WTC11 (cell line): ENCODE data around the gene ZSCAN2. TPM values are rescaled to one million over a fixed set of nuclear protein-coding genes. Genes with fewer than 3 reads are reported as not detected.

ENCODE experiments used
- ATAC-seq: fragments of 200-7000 bp; cut with Tn5 transposase; 2 replicates; pipeline ENCODE4 v1.10.0; 2021; ENCODE audit warnings: mild to moderate bottlenecking, moderate library complexity
- CTCF ChIA-PET: fragments of 300-600 bp; sonication (Branson Sonifier 250); formaldehyde crosslinking; loops from one replicate; lab custom pipeline; 2021; ENCODE audit warnings: antibody characterized with exemption; lab: Charles Lee
- POLR2A ChIA-PET: fragments of 350-600 bp; sonication (Branson Sonifier 250); formaldehyde crosslinking; loops from one replicate; lab custom pipeline; 2021; ENCODE audit warnings: antibody characterized with exemption; lab: Charles Lee
- DNase-seq: peaks from one replicate; pipeline ENCODE4 v3.0.0; 2021; ENCODE audit warnings: low spot score
- H3K27ac Mint-ChIP-seq: 2 replicates; pipeline ENCODE4 v1.8.0; 2021; ENCODE audit warnings: mixed read lengths
- H3K27me3 Mint-ChIP-seq: 2 replicates; pipeline ENCODE4 v1.8.0; 2021; ENCODE audit warnings: low read depth, mild to moderate bottlenecking, moderate library complexity, mixed read lengths
- H3K36me3 Mint-ChIP-seq: 2 replicates; pipeline ENCODE4 v1.8.0; 2021; ENCODE audit warnings: mixed read lengths
- H3K4me1 Mint-ChIP-seq: 2 replicates; pipeline ENCODE4 v1.8.0; 2022; ENCODE audit warnings: mixed read lengths
- H3K4me3 Mint-ChIP-seq: 2 replicates; pipeline ENCODE4 v1.8.0; 2021; ENCODE audit warnings: mild to moderate bottlenecking, moderate library complexity, mixed read lengths
- H3K9me3 Mint-ChIP-seq: 2 replicates; pipeline ENCODE4 v1.8.0; 2021; ENCODE audit warnings: mixed read lengths
- ATF1 ChIP-seq: sonication (generic); formaldehyde crosslinking; IDR thresholded peaks from 2 replicates; pipeline ENCODE4 v1.8.1; 2023; ENCODE audit warnings: mild to moderate bottlenecking, moderate library complexity, missing genetic modification reagents
- ELF4 ChIP-seq: sonication (generic); formaldehyde crosslinking; IDR thresholded peaks from 2 replicates; pipeline ENCODE4 v1.8.1; 2022; ENCODE audit warnings: low read depth, mild to moderate bottlenecking, moderate library complexity, missing genetic modification reagents
- ESRRA ChIP-seq: sonication (generic); formaldehyde crosslinking; IDR thresholded peaks from 2 replicates; pipeline ENCODE4 v1.8.1; 2022; ENCODE audit warnings: mild to moderate bottlenecking, missing genetic modification reagents, borderline replicate concordance
- ETV6 ChIP-seq: sonication (generic); formaldehyde crosslinking; IDR thresholded peaks from 2 replicates; pipeline ENCODE4 v1.8.1; 2022; ENCODE audit warnings: mild to moderate bottlenecking, missing genetic modification reagents
- GABPB1 ChIP-seq: sonication (generic); formaldehyde crosslinking; IDR thresholded peaks from 2 replicates; pipeline ENCODE4 v1.8.1; 2023; ENCODE audit warnings: mild to moderate bottlenecking, missing genetic modification reagents
- HMGA2 ChIP-seq: fragments of 250-450 bp; sonication (Bioruptor Pico); IDR thresholded peaks from 2 replicates; pipeline ENCODE4 v1.4.0; 2021; ENCODE audit warnings: mild to moderate bottlenecking, moderate library complexity
- MYBL2 ChIP-seq: sonication (generic); formaldehyde crosslinking; IDR thresholded peaks from 2 replicates; pipeline ENCODE4 v1.8.1; 2023; ENCODE audit warnings: mild to moderate bottlenecking, moderate library complexity, missing genetic modification reagents
- RELA ChIP-seq: sonication (generic); formaldehyde crosslinking; IDR thresholded peaks from 2 replicates; pipeline ENCODE4 v1.8.1; 2022; ENCODE audit warnings: missing genetic modification reagents, mild to moderate bottlenecking, borderline replicate concordance
- SMAD3 ChIP-seq: sonication (generic); formaldehyde crosslinking; IDR thresholded peaks from 2 replicates; pipeline ENCODE4 v1.8.0; 2022; ENCODE audit warnings: missing genetic modification reagents, mild to moderate bottlenecking, borderline replicate concordance
- SP1 ChIP-seq: sonication (generic); formaldehyde crosslinking; conservative IDR thresholded peaks from 2 replicates; pipeline ENCODE4 v1.8.1; 2022; ENCODE audit warnings: missing genetic modification reagents
- TCF7 ChIP-seq: sonication (generic); formaldehyde crosslinking; IDR thresholded peaks from 2 replicates; pipeline ENCODE4 v1.8.0; 2022; ENCODE audit warnings: mild to moderate bottlenecking, low read depth, missing genetic modification reagents, moderate library complexity
- ZNF423 ChIP-seq: fragments of 250-450 bp; sonication (Bioruptor Pico); IDR thresholded peaks from 2 replicates; pipeline ENCODE4 v2.1.2; 2022; ENCODE audit warnings: mild to moderate bottlenecking, moderate library complexity
- total RNA-seq: library from RNA; stranded (reverse); gene quantifications from 3 replicates; pipeline ENCODE4 v1.2.3, GENCODE V29; 2021
- TF ChIP-seq, protein P1 (sequence below): sonication (generic); formaldehyde crosslinking; IDR thresholded peaks from 2 replicates; pipeline ENCODE4 v1.8.0; 2022; ENCODE audit warnings: missing genetic modification reagents
- TF ChIP-seq, protein P2 (sequence below): sonication (generic); formaldehyde crosslinking; IDR thresholded peaks from 2 replicates; pipeline ENCODE4 v1.8.1; 2022; ENCODE audit warnings: mild to moderate bottlenecking, moderate library complexity, missing genetic modification reagents
- TF ChIP-seq, protein P3 (sequence below): fragments of 250-450 bp; sonication (Bioruptor Pico); conservative IDR thresholded peaks from 2 replicates; pipeline ENCODE4 v1.9.0; 2021; ENCODE audit warnings: mild to moderate bottlenecking
- TF ChIP-seq, protein P4 (sequence below): sonication (generic); formaldehyde crosslinking; IDR thresholded peaks from 2 replicates; pipeline ENCODE4 v1.8.1; 2023; ENCODE audit warnings: mild to moderate bottlenecking, moderate library complexity, missing genetic modification reagents
- TF ChIP-seq, protein P5 (sequence below): sonication (generic); formaldehyde crosslinking; IDR thresholded peaks from 2 replicates; pipeline ENCODE4 v1.8.1; 2023; ENCODE audit warnings: mild to moderate bottlenecking, missing genetic modification reagents
- TF ChIP-seq, protein P6 (sequence below): fragments of 250-450 bp; sonication (Bioruptor Pico); IDR thresholded peaks from 2 replicates; pipeline ENCODE4 v1.9.0; 2021; ENCODE audit warnings: mild to moderate bottlenecking, borderline replicate concordance

The ZSCAN2 gene
- total RNA-seq, 1 experiment from 2014 or later, result 51.9 TPM

DNA sequence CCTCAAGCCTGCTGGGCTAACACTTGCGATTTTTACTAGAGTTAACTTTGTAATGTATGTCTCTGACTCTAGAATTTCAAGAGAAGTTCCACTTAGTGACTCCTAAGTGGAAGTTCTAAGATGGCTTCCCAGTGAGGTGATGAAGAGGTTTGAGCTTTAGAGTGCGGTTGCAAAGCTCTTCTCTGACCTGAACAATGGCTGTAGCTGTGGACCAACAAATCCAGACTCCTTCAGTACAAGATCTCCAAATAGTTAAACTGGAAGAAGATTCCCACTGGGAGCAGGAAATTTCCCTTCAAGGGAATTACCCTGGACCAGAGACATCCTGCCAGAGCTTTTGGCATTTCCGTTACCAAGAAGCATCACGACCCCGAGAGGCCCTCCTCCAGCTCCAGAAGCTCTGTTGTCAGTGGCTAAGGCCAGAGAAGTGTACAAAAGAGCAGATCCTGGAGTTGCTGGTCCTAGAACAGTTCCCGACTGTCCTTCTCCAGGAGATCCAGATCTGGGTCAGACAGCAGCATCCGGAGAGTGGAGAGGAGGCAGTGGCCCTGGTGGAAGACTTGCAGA lies 31.0 kb downstream of the ZSCAN2 start (continued):
- TF ChIP-seq, protein P1, sequence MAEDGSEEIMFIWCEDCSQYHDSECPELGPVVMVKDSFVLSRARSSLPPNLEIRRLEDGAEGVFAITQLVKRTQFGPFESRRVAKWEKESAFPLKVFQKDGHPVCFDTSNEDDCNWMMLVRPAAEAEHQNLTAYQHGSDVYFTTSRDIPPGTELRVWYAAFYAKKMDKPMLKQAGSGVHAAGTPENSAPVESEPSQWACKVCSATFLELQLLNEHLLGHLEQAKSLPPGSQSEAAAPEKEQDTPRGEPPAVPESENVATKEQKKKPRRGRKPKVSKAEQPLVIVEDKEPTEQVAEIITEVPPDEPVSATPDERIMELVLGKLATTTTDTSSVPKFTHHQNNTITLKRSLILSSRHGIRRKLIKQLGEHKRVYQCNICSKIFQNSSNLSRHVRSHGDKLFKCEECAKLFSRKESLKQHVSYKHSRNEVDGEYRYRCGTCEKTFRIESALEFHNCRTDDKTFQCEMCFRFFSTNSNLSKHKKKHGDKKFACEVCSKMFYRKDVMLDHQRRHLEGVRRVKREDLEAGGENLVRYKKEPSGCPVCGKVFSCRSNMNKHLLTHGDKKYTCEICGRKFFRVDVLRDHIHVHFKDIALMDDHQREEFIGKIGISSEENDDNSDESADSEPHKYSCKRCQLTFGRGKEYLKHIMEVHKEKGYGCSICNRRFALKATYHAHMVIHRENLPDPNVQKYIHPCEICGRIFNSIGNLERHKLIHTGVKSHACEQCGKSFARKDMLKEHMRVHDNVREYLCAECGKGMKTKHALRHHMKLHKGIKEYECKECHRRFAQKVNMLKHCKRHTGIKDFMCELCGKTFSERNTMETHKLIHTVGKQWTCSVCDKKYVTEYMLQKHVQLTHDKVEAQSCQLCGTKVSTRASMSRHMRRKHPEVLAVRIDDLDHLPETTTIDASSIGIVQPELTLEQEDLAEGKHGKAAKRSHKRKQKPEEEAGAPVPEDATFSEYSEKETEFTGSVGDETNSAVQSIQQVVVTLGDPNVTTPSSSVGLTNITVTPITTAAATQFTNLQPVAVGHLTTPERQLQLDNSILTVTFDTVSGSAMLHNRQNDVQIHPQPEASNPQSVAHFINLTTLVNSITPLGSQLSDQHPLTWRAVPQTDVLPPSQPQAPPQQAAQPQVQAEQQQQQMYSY, result no peak
- TF ChIP-seq ELF4 (CRISPR knock-in tag), result no peak

DNA sequence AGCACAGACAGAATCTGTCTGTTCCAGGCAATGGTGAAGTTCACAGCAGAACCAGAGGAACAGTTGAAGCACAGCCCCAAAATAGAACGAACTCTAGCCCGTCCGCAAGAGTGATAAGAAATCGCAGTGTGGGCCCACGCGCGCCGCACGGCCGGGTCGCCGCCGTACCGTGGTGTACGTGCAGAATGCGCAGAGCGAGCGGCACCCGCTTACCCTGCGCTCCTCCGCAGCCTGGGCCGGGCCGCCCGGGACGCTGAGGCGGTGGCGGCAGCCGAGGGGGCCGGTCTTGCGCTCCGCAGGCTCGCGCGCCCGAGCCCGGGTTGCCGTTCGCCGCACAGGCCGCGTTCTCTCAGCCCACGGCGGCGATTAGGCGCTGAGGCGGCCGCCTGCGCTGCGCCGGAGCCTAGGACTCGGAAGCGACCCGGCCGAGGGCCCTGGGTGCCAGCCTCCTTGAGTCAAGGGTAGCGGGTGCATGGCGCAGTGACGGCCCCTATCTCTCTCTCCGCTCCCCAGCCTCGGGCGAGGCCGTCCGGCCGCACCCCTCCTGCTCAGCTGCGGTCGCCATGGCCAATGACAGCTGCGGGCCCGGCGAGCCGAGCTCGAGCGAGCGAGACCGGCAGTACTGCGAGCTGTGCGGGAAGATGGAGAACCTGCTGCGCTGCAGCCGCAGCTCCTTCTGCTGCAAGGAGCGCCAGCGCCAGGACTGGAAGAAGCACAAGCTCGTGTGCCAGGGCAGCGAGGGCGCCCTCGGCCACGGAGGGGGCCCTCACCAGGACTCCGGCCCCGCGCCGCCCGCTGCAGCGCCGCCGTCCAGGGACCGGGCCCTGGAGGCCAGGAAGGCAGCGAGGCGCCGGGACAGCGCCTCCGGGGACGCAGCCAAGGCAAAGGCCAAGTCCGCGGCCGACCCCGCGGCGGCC lies 32.8 kb downstream of the ZSCAN2 start:
- ChIA-PET CTCF (interaction anchor here (0.5 to 11.7 kb wide), 8 partner anchors 20 to 320 kb away, joined by 3 to 139 read pairs (median 6); partner anchors contain the start of genes WDR73 and ZSCAN2), POLR2A (interaction anchor here (0.6 to 1.4 kb wide), 3 partner anchors 32 to 46 kb away, joined by 3 to 4 read pairs (median 3); no protein-coding TSS in a partner anchor)
- peaks cover 16% of the 10 kb centered on the region for H3K27me3 Mint-ChIP-seq
- TF ChIP-seq, protein P2, sequence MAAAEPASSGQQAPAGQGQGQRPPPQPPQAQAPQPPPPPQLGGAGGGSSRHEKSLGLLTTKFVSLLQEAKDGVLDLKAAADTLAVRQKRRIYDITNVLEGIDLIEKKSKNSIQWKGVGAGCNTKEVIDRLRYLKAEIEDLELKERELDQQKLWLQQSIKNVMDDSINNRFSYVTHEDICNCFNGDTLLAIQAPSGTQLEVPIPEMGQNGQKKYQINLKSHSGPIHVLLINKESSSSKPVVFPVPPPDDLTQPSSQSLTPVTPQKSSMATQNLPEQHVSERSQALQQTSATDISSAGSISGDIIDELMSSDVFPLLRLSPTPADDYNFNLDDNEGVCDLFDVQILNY (CRISPR knock-in tag), result no peak
- TF ChIP-seq ETV6, result peak; percentile 31; the same call in 1 of the 2 replicates
- TF ChIP-seq MYBL2, result no peak
- TF ChIP-seq, protein P3, sequence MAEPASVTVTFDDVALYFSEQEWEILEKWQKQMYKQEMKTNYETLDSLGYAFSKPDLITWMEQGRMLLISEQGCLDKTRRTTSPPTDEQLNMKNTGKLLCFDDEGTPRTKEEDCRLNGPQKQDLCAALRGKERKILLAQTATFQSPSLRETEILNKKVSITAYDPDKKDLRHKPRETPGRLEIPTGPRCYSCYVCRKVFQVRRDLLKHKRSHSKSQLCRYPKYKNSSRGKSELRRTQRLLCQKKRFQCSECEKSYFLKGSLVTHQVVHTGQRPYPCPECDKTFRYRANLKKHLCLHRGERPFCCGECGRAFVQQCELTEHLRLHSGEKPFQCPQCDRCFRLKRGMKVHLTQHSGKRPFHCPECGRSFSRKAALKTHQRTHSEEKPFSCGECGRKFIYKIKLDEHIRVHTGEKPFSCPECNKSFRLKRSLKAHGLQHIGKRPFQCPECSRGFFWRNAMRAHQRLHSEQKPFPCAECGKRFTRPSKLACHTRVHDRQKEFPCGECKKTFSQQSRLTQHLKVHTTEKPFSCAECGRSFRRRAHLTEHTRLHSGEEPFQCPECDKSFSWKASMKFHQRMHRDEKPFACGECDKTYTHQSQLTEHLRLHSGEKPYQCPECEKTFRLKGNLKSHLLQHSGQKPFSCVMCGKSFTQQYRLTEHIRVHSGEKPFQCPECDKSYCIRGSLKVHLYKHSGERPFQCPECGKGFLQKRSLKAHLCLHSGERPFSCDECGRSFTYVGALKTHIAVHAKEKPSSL (CRISPR knock-in tag), result no peak
- TF ChIP-seq ZNF423, result no peak
- peak; percentile 64; the same call in 1 of the 2 replicates for TF ChIP-seq RELA (CRISPR knock-in tag)
- TF ChIP-seq SP1, result peak; percentile 30; the same call in 1 of the 2 replicates
- no peak for TF ChIP-seq HMGA2 (CRISPR knock-in tag)
- TF ChIP-seq TCF7, result no peak
- TF ChIP-seq, protein P4, sequence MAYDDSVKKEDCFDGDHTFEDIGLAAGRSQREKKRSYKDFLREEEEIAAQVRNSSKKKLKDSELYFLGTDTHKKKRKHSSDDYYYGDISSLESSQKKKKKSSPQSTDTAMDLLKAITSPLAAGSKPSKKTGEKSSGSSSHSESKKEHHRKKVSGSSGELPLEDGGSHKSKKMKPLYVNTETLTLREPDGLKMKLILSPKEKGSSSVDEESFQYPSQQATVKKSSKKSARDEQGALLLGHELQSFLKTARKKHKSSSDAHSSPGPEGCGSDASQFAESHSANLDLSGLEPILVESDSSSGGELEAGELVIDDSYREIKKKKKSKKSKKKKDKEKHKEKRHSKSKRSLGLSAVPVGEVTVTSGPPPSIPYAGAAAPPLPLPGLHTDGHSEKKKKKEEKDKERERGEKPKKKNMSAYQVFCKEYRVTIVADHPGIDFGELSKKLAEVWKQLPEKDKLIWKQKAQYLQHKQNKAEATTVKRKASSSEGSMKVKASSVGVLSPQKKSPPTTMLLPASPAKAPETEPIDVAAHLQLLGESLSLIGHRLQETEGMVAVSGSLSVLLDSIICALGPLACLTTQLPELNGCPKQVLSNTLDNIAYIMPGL, result peak; percentile 79; the same call in 1 of the 2 replicates
- TF ChIP-seq GABPB1, result no peak
- no peak for TF ChIP-seq SMAD3
- TF ChIP-seq, protein P5, sequence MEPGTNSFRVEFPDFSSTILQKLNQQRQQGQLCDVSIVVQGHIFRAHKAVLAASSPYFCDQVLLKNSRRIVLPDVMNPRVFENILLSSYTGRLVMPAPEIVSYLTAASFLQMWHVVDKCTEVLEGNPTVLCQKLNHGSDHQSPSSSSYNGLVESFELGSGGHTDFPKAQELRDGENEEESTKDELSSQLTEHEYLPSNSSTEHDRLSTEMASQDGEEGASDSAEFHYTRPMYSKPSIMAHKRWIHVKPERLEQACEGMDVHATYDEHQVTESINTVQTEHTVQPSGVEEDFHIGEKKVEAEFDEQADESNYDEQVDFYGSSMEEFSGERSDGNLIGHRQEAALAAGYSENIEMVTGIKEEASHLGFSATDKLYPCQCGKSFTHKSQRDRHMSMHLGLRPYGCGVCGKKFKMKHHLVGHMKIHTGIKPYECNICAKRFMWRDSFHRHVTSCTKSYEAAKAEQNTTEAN, result no peak
- TF ChIP-seq ESRRA, result 0 out of 2 replicates have a peak, but pooled peaks have one; percentile 50
- TF ChIP-seq, protein P6, sequence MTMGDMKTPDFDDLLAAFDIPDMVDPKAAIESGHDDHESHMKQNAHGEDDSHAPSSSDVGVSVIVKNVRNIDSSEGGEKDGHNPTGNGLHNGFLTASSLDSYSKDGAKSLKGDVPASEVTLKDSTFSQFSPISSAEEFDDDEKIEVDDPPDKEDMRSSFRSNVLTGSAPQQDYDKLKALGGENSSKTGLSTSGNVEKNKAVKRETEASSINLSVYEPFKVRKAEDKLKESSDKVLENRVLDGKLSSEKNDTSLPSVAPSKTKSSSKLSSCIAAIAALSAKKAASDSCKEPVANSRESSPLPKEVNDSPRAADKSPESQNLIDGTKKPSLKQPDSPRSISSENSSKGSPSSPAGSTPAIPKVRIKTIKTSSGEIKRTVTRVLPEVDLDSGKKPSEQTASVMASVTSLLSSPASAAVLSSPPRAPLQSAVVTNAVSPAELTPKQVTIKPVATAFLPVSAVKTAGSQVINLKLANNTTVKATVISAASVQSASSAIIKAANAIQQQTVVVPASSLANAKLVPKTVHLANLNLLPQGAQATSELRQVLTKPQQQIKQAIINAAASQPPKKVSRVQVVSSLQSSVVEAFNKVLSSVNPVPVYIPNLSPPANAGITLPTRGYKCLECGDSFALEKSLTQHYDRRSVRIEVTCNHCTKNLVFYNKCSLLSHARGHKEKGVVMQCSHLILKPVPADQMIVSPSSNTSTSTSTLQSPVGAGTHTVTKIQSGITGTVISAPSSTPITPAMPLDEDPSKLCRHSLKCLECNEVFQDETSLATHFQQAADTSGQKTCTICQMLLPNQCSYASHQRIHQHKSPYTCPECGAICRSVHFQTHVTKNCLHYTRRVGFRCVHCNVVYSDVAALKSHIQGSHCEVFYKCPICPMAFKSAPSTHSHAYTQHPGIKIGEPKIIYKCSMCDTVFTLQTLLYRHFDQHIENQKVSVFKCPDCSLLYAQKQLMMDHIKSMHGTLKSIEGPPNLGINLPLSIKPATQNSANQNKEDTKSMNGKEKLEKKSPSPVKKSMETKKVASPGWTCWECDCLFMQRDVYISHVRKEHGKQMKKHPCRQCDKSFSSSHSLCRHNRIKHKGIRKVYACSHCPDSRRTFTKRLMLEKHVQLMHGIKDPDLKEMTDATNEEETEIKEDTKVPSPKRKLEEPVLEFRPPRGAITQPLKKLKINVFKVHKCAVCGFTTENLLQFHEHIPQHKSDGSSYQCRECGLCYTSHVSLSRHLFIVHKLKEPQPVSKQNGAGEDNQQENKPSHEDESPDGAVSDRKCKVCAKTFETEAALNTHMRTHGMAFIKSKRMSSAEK (CRISPR knock-in tag), result no peak
- TF ChIP-seq ATF1 (CRISPR knock-in tag), result no peak

More for the DNA sequence above, 32.8 kb downstream of the ZSCAN2 start:
- no peaks in the 10 kb centered on the region for H3K9me3 Mint-ChIP-seq
- DNase-seq (peak; percentile 68), ATAC-seq (peak; percentile 51)
- peak overlapping the region; percentile 90 for H3K4me3 Mint-ChIP-seq
- H3K36me3 Mint-ChIP-seq, result peaks cover 13% of the 10 kb centered on the region
- H3K27ac Mint-ChIP-seq, result peak overlapping the region; percentile 52; the same call in 1 of the 2 replicates
- H3K4me1 Mint-ChIP-seq, result peaks cover 52% of the 10 kb centered on the region
